HCT116 (cell line): Measurements from ENCODE around the gene ADGRG4. TPM values are rescaled to one million over a fixed set of nuclear protein-coding genes. Genes with fewer than 3 reads are reported as not detected.
"Not testable (repeated sequence)": the region's sequence is repeated elsewhere in the genome, so short reads cannot be mapped to it uniquely, and the experiment has no call there.

Experiments used
- ATAC-seq: fragments of 200-7000 bp; cut with Tn5 transposase; 2 replicates; pipeline ENCODE4 v1.9.1; 2020; ENCODE audit warnings: mild to moderate bottlenecking, moderate library complexity
- BruUV-seq: library from RNA; stranded (reverse); fragments of 400-500 nt; replicated peaks from 2 replicates; lab custom pipeline; 2021; lab: Mats Ljungman, UMichigan
- CTCF ChIA-PET: fragments of 300-600 bp; sonication (Branson Sonifier 250); formaldehyde crosslinking; loops from one replicate; lab custom pipeline; 2021; ENCODE audit warnings: antibody characterized with exemption; lab: Charles Lee
- POLR2A ChIA-PET: fragments of 300-600, 350-600 bp; sonication (Branson Sonifier 250); formaldehyde crosslinking; loops from one replicate; lab custom pipeline; 2021; ENCODE audit warnings: antibody characterized with exemption; lab: Charles Lee
- RAD21 ChIA-PET, 2 experiments: fragments of 300-600 bp; sonication (Branson Sonifier 250); formaldehyde crosslinking; loops; one replicate each; lab custom pipeline; 2023; ENCODE audit warnings: low total read pairs in 2 of 2; ENCODE audit not compliant: uncharacterized antibody in 2 of 2, unreplicated experiment in 2 of 2, low non-redundant PET in 1 of 2; lab: Charles Lee
- DNase-seq: peaks from one replicate; pipeline ENCODE4 v3.0.0-alpha.2; 2010; ENCODE audit warnings: low read depth, low spot score
- H2AFZ ChIP-seq: fragments of 200-600 bp; shearing (Covaris generic), sonication (generic); 2 replicates; pipeline ENCODE4 v1.6.1; 2017; ENCODE audit warnings: low read depth, mixed run types, mixed read lengths, antibody characterized with exemption, low read length; ENCODE audit not compliant: poor library complexity, severe bottlenecking
- H3K27ac ChIP-seq: 2 replicates; pipeline ENCODE4 v1.5.1; 2012; ENCODE audit warnings: low read depth, low read length
- H3K27me3 ChIP-seq: fragments of 200-600 bp; sonication (generic); 2 replicates; pipeline ENCODE4 v1.6.1; 2016; ENCODE audit warnings: mixed run types, low read length, mixed read lengths; ENCODE audit not compliant: insufficient read depth
- H3K36me3 ChIP-seq, 2 experiments: fragments of 200-500 bp in 1 of 2; fragments of 200-600 bp in 1 of 2; sonication (Bioruptor generic) in 1 of 2; sonication (generic) in 1 of 2; 2 replicates each; pipeline versions ENCODE4 v1.5.1 to v1.6.1; 2014 to 2016; ENCODE audit warnings: low read length in 2 of 2, inconsistent platforms in 1 of 2, mixed read lengths in 1 of 2, mixed run types in 1 of 2; ENCODE audit not compliant: insufficient read depth in 2 of 2, control insufficient read depth in 1 of 2
- H3K4me1 ChIP-seq, 2 experiments: fragments of 200-600 bp in 1 of 2; sonication (generic) in 1 of 2; 2 replicates each; pipeline versions ENCODE4 v1.5.1 to v1.6.1; 2012 to 2017; ENCODE audit warnings: low read length in 2 of 2, inconsistent platforms in 1 of 2, mild to moderate bottlenecking in 1 of 2, mixed read lengths in 1 of 2, mixed run types in 1 of 2, moderate library complexity in 1 of 2; ENCODE audit not compliant: insufficient read depth in 2 of 2, control insufficient read depth in 1 of 2
- H3K4me2 ChIP-seq: fragments of 200-600 bp; sonication (generic); 2 replicates; pipeline ENCODE4 v1.6.1; 2017; ENCODE audit warnings: mixed run types, low read length, mixed read lengths
- H3K4me3 ChIP-seq, 2 experiments: fragments of 200-600 bp in 1 of 2; sonication (generic) in 1 of 2; replicated peaks in 1 of 2; 2 replicates each; pipeline ENCODE4 v1.5.1; 2011 to 2016; ENCODE audit warnings: low read length in 2 of 2, control low read depth in 1 of 2, low read depth in 1 of 2, mild to moderate bottlenecking in 1 of 2, mixed read lengths in 1 of 2, mixed run types in 1 of 2
- H3K79me2 ChIP-seq: fragments of 200-600 bp; sonication (generic); 2 replicates; pipeline ENCODE4 v1.6.1; 2017; ENCODE audit warnings: mild to moderate bottlenecking, mixed run types, low read length, moderate library complexity, mixed read lengths; ENCODE audit not compliant: insufficient read depth
- H3K9ac ChIP-seq: fragments of 200-600 bp; sonication (generic); 2 replicates; pipeline ENCODE4 v1.6.1; 2016; ENCODE audit warnings: low read length, mixed read lengths
- H3K9me2 ChIP-seq: fragments of 200-600 bp; sonication (generic), shearing (Covaris generic); 2 replicates; pipeline ENCODE4 v1.6.1; 2017; ENCODE audit warnings: mixed run types, mild to moderate bottlenecking, moderate library complexity; ENCODE audit not compliant: insufficient read depth
- H3K9me3 ChIP-seq, 2 experiments: fragments of 200-500 bp in 1 of 2; fragments of 200-600 bp in 1 of 2; sonication (Bioruptor generic) in 1 of 2; sonication (generic) in 1 of 2; 2 replicates each; pipeline ENCODE4 v1.6.1; 2014 to 2017; ENCODE audit warnings: low read length in 2 of 2, mixed read lengths in 2 of 2, inconsistent platforms in 1 of 2, low read depth in 1 of 2, mild to moderate bottlenecking in 1 of 2, mixed run types in 1 of 2, moderate library complexity in 1 of 2; ENCODE audit not compliant: control insufficient read depth in 1 of 2, insufficient read depth in 1 of 2
- H4K20me1 ChIP-seq: fragments of 200-600 bp; sonication (generic), shearing (Covaris generic); 2 replicates; pipeline ENCODE4 v1.6.1; 2017; ENCODE audit warnings: mixed run types, mild to moderate bottlenecking, moderate library complexity; ENCODE audit not compliant: insufficient read depth
- EGR1 ChIP-seq: IDR thresholded peaks from 2 replicates; pipeline ENCODE4 v1.6.1; 2012; ENCODE audit warnings: low read depth
- ELF1 ChIP-seq: IDR thresholded peaks from 2 replicates; pipeline ENCODE4 v1.6.1; 2012; ENCODE audit warnings: low read depth, borderline replicate concordance
- POLR2A ChIP-seq: IDR thresholded peaks from 2 replicates; pipeline ENCODE4 v1.7.0; 2011; ENCODE audit warnings: borderline replicate concordance; ENCODE audit not compliant: insufficient read depth, insufficient read length; ENCODE audit errors: extremely low read depth
- REST ChIP-seq: IDR thresholded peaks from 2 replicates; pipeline ENCODE4 v1.6.1; 2012; ENCODE audit warnings: low read depth
- SP1 ChIP-seq: IDR thresholded peaks from 2 replicates; pipeline ENCODE4 v1.6.1; 2012; ENCODE audit warnings: low read depth
- ZFX ChIP-seq: fragments of 450-650 bp; IDR thresholded peaks from 2 replicates; pipeline ENCODE4 v1.6.1; 2017
- ZNF274 ChIP-seq: fragments of 200-500 bp; sonication (Bioruptor generic); IDR thresholded peaks from 2 replicates; pipeline ENCODE4 v1.6.1; 2014; ENCODE audit warnings: mild to moderate bottlenecking, low read depth, low read length, inconsistent platforms
- intact Hi-C: fragments of 100-400 bp; cut with micrococcal nuclease; formaldehyde crosslinking; loops from 2 replicates; pipeline ENCODE4 v1.10.0; 2022
- total RNA-seq: library from RNA; stranded (reverse); gene quantifications from one replicate; pipeline ENCODE4 v1.2.1, GENCODE V29; 2021; ENCODE audit not compliant: unreplicated experiment

The ADGRG4 gene
- total RNA-seq, 1 experiment from 2014 or later, result not detected

GRCh38 chrX:136286375-136286774, 14.4 kb upstream of the ADGRG4 start:
- H3K4me2 ChIP-seq, RAD21 ChIA-PET, H3K27ac ChIP-seq, intact Hi-C loops, BruUV-seq, H3K79me2 ChIP-seq, POLR2A ChIA-PET, H3K4me1 ChIP-seq, H3K36me3 ChIP-seq, DNase-seq, H3K4me3 ChIP-seq, H4K20me1 ChIP-seq, H3K9ac ChIP-seq, H2AFZ ChIP-seq, ATAC-seq, H3K9me2 ChIP-seq, H3K9me3 ChIP-seq, CTCF ChIA-PET, H3K27me3 ChIP-seq: not testable (repeated sequence)

GRCh38 chrX:136291824-136292223, 8.9 kb upstream of the ADGRG4 start:
- Histone ChIP-seq H3K9me2 (no peaks in the 10 kb centered on the region), H3K9me3 (no peaks in the 10 kb centered on the region), H3K27ac (no peak overlapping the region), H2AFZ (no peak overlapping the region), H3K9ac (no peak overlapping the region), H3K79me2 (no peaks in the 10 kb centered on the region), H3K4me1 (no peaks in the 10 kb centered on the region; a peak in 1 of 4 replicates), H3K27me3 (no peaks in the 10 kb centered on the region), H3K4me3 (no peak overlapping the region), H4K20me1 (no peaks in the 10 kb centered on the region), H3K4me2 (no peak overlapping the region), H3K36me3 (no peaks in the 10 kb centered on the region)
- TF ChIP-seq ELF1, result no peak
- TF ChIP-seq POLR2A, result no peak
- TF ChIP-seq REST, result no peak
- TF ChIP-seq ZNF274, result no peak
- TF ChIP-seq SP1, result no peak
- no peak for TF ChIP-seq EGR1
- no peak for TF ChIP-seq ZFX
- intact Hi-C loops, result no loop called here
- CTCF ChIA-PET, result no interaction called here
- POLR2A ChIA-PET, result no interaction called here
- no TSS peak for BruUV-seq
- RAD21 ChIA-PET, result no interaction called here
- no peak for DNase-seq
- ATAC-seq, result no peak
